ENCODE measurements around the gene BCAS1. TPM values are rescaled to one million over a fixed set of nuclear protein-coding genes. Genes with fewer than 3 reads are reported as not detected.

Gene BCAS1
- polyA plus RNA-seq, 3 donors from 2014 or later: 0.56 to 0.57 TPM; not detected in 1

- peaks cover 0 to 10% of the 10 kb centered on the region in 2 donors for H3K4me1 Mint-ChIP-seq
- H3K4me3 Mint-ChIP-seq: no peak overlapping the region
- DNase-seq: no peak
- no peak overlapping the region for H3K27ac Mint-ChIP-seq
- H3K27me3 Mint-ChIP-seq (ENCODE audit: low read depth in 3 of 3): peaks cover 0 to 2% (median 2%) of the 10 kb centered on the region in 3 donors
- H3K36me3 Mint-ChIP-seq: no peaks in the 10 kb centered on the region
- H3K9me3 Mint-ChIP-seq: no peaks in the 10 kb centered on the region
Observed at GRCh38 chr20:54044156-54044555, 26.2 kb downstream of the BCAS1 start.

DNA sequence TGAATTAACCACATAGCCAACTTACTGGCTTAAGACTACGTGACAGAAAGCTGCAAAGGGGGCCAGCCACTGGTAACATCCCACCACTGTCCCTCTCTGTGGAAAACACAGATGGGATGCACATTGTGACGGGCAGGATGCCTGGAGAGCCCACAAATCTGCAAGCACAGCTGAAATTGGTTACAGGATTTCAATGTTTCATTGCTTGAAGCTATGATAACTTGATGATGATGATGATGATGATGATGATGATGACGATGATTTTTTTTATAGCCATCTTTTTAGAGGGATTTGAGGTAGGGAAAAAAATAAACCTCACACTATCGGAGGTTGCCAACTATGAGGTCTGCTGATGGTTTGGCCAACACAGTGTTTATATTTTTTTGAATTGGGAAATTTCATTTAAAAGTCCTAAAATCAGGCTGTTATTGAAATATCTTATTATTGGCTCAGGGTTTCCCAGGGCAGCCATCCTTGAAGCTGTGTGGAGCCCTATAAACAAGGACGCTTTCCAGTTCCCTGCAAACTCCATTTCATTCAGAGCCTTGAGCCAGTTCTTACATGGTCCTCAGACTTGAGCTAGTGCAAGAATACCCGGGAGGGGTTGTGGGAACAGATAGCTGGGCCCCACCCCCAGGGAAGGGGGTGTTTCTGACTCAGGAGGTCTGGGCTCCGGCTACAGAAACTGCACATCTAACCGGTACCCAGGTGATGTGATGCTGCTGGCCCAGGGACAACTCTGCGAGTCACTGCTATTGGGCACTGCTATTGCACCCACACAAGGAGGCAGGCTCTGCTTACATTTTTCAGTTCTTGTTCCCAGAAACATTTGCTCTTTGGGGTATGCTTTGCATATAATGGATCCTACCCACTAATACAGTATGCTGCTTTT lies 27.1 kb downstream of the BCAS1 start:
- DNase-seq: no peak
- no peaks in the 10 kb centered on the region for H3K9me3 Mint-ChIP-seq
- no peak overlapping the region for H3K27ac Mint-ChIP-seq
- peaks cover 0 to 10% of the 10 kb centered on the region in 2 donors for H3K4me1 Mint-ChIP-seq
- H3K36me3 Mint-ChIP-seq: peaks cover 0 to under 1% (median 0%) of the 10 kb centered on the region in 3 donors
- peaks cover 0 to 2% (median 2%) of the 10 kb centered on the region in 3 donors for H3K27me3 Mint-ChIP-seq (ENCODE audit: low read depth in 3 of 3)
- H3K4me3 Mint-ChIP-seq: no peak overlapping the region

- H3K4me3 Mint-ChIP-seq: no peak overlapping the region
Observed at GRCh38 chr20:54042021-54042420, 28.4 kb downstream of the BCAS1 start.

DNA sequence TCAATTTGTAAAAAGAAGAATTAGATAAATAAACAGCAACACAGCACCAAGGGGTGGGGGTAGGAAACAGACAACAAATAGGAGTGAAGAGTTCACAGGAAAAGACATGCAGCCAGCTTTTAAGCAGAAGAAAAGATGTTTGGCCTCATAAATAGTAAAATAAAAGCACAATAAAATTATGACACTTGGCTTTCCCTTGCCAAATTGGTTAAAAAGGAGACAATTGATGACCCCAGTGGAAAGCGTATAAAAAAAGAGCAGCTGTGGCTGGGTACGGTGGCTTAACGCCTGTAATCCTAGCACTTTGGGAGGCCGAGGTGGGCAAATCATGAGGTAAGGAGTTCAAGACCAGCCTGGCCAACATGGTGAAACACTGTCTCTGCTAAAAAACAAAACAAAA lies 29.1 kb downstream of the BCAS1 start:
- Mint-ChIP-seq H3K4me3 (no peak overlapping the region), H3K9me3 (no peaks in the 10 kb centered on the region), H3K27ac (no peak overlapping the region), H3K27me3 (ENCODE audit: low read depth in 3 of 3) (peaks cover 0 to 3% (median 3%) of the 10 kb centered on the region in 3 donors), H3K4me1 (no peaks in the 10 kb centered on the region), H3K36me3 (peaks cover 0 to 3% (median 0%) of the 10 kb centered on the region in 3 donors)
- no peak for DNase-seq

More at GRCh38 chr20:54042021-54042420, 28.4 kb downstream of the BCAS1 start:
- Mint-ChIP-seq H3K27me3 (ENCODE audit: low read depth in 3 of 3) (peaks cover 0 to 3% (median 3%) of the 10 kb centered on the region in 3 donors), H3K4me1 (no peaks in the 10 kb centered on the region), H3K27ac (no peak overlapping the region), H3K36me3 (peaks cover 0 to 3% (median 0%) of the 10 kb centered on the region in 3 donors), H3K9me3 (no peaks in the 10 kb centered on the region)
- no peak for DNase-seq

DNA sequence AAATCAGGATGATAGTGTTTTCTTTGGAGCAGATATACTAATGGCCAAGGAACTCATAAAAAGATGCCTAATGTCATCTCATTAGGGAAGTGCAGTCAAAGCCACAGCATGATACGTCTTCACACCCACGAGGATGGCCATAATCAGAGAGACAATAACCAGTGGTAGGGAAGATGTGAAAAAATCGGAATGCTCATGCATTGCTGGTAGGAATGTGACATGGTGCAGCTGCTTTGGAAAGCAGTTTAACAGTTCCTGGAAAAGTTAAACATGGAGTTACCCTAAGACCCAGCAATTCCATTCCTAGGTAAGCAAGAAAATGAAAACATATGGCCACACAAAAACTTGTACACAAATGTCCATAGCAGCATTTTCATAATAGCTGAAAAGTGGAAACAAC lies 29.9 kb downstream of the BCAS1 start:
- Mint-ChIP-seq H3K4me3 (no peak overlapping the region), H3K27me3 (ENCODE audit: low read depth in 3 of 3) (peaks cover 0 to 3% (median 3%) of the 10 kb centered on the region in 3 donors), H3K36me3 (peaks cover 0 to 3% (median 0%) of the 10 kb centered on the region in 3 donors), H3K4me1 (no peaks in the 10 kb centered on the region), H3K27ac (no peak overlapping the region), H3K9me3 (no peaks in the 10 kb centered on the region)
- DNase-seq: no peak

DNA sequence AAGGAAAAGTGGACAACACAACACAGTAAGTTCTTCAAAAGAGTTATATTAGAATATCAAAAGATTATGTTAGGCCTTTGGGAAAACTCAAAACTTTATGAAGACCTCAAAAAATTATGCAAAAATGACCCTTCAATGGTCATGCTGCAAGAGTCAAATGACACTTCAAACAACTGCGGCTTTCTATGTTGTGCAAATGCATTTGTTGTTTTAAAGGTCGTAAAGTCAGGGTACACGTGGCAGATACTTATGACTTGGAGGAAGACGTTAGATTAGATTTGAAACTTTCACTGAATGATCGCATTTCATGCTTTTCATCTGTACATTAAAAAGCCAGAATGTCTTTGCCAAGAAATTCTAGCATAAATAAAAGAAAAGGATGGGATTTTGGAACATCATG lies 31.4 kb downstream of the BCAS1 start:
- Mint-ChIP-seq H3K27ac (no peak overlapping the region), H3K9me3 (no peaks in the 10 kb centered on the region), H3K4me1 (no peaks in the 10 kb centered on the region), H3K4me3 (no peak overlapping the region), H3K27me3 (ENCODE audit: low read depth in 3 of 3) (peaks cover 0 to 5% (median 3%) of the 10 kb centered on the region in 3 donors), H3K36me3 (peaks cover 0 to 3% (median 0%) of the 10 kb centered on the region in 3 donors)
- no peak for DNase-seq

GRCh38 chr20:54037525-54037924 lies 32.9 kb downstream of the BCAS1 start:
- peaks cover 0 to 5% (median 0%) of the 10 kb centered on the region in 6 donors for H3K9me3 Mint-ChIP-seq
- H3K4me3 Mint-ChIP-seq: no peak overlapping the region
- peaks cover 0 to 10% (median 5%) of the 10 kb centered on the region in 3 donors for H3K27me3 Mint-ChIP-seq (ENCODE audit: low read depth in 3 of 3)

GRCh38 chr20:54029643-54030042 lies 40.8 kb downstream of the BCAS1 start:
- no peaks in the 10 kb centered on the region for H3K4me1 Mint-ChIP-seq
- peaks cover 0 to 6% (median 1%) of the 10 kb centered on the region in 6 donors for H3K9me3 Mint-ChIP-seq
- H3K27ac Mint-ChIP-seq: no peak overlapping the region
- no peak for DNase-seq
- H3K4me3 Mint-ChIP-seq: peak overlapping the region in 1 of 5 donors; percentile 18
- H3K27me3 Mint-ChIP-seq (ENCODE audit: low read depth in 3 of 3): peaks cover 2 to 7% (median 7%) of the 10 kb centered on the region in 3 donors
- H3K36me3 Mint-ChIP-seq: no peaks in the 10 kb centered on the region

More at GRCh38 chr20:54037525-54037924, 32.9 kb downstream of the BCAS1 start:
- no peak overlapping the region for H3K27ac Mint-ChIP-seq
- DNase-seq: no peak
- H3K4me1 Mint-ChIP-seq: no peaks in the 10 kb centered on the region
- H3K36me3 Mint-ChIP-seq: peaks cover 0 to 3% (median 0%) of the 10 kb centered on the region in 3 donors

DNA sequence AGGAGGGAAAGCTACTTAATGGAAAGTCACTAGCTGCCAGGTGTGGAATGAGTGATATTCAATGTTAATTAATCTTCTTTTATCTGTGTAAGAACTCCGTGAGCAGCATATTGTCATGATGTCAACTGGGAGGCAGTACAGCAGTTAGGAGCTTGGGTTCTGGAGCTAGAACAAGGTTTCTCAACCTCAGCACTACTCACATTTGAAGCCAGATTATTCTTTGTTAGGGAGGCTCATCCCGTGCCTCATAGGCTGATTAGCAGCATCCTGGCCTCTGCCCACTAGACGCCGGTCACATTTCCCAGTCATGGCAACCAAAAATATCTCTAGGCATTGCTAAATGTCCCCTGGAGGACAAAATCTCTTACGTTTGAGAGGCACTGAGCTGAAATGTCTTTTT lies 41.2 kb downstream of the BCAS1 start:
- H3K4me1 Mint-ChIP-seq: no peaks in the 10 kb centered on the region
- peaks cover 0 to 6% (median 1%) of the 10 kb centered on the region in 6 donors for H3K9me3 Mint-ChIP-seq
- no peak overlapping the region for H3K4me3 Mint-ChIP-seq
- DNase-seq: no peak
- H3K27ac Mint-ChIP-seq: no peak overlapping the region
- H3K27me3 Mint-ChIP-seq (ENCODE audit: low read depth in 3 of 3): peaks cover 0 to 12% (median 7%) of the 10 kb centered on the region in 3 donors
- no peaks in the 10 kb centered on the region for H3K36me3 Mint-ChIP-seq

DNA sequence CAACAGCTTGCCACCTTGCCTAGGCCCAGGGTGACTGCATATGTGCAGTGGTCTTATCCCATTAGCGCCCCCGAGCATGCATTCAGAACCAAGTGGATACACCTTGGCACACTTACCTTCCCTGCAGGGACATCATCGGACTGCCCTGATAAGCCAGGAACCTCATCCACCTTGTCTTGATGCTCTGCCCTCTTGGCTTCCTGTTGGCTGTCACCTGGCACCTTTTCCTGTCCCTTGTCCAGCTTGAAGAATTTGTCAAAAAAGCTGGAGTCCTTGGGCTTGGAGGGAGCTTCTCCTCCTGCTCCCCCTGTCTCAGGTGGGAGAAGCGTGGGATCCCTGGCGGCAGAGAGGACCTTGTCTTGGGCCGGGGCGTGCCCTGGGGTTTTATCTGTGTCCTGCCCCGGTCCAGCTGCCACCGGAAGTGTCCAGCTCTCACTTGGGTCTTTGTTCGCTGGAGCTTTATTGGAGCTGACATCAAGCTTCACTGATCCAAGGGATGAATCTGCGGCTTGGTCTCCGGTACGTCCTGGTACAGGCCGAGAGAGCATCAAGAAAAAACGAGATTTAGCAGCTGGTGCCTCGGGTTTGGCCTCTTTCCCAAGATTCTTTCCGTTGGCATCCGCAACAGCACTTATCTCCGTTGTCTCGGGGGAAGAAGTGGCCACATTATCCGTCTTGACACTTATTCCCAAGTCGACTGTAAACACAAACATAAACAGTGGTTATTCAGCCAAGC lies 42.0 kb downstream of the BCAS1 start:
- no peak overlapping the region for H3K27ac Mint-ChIP-seq
- H3K9me3 Mint-ChIP-seq: peaks cover 0 to 6% (median 1%) of the 10 kb centered on the region in 6 donors
- H3K4me3 Mint-ChIP-seq: no peak overlapping the region
- H3K4me1 Mint-ChIP-seq: no peaks in the 10 kb centered on the region
- H3K27me3 Mint-ChIP-seq (ENCODE audit: low read depth in 3 of 3): peaks cover 0 to 13% (median 7%) of the 10 kb centered on the region in 3 donors
- no peak for DNase-seq
- no peaks in the 10 kb centered on the region for H3K36me3 Mint-ChIP-seq

- H3K4me1 Mint-ChIP-seq: no peaks in the 10 kb centered on the region
- H3K36me3 Mint-ChIP-seq: no peaks in the 10 kb centered on the region
- peaks cover 0 to 13% (median 1%) of the 10 kb centered on the region in 3 donors for H3K27me3 Mint-ChIP-seq (ENCODE audit: low read depth in 3 of 3)
- no peak overlapping the region for H3K27ac Mint-ChIP-seq
- no peak overlapping the region for H3K4me3 Mint-ChIP-seq
- no peak for DNase-seq
- H3K9me3 Mint-ChIP-seq: peaks cover 0 to 3% (median 1%) of the 10 kb centered on the region in 6 donors
Observed at GRCh38 chr20:54027704-54028103, 42.7 kb downstream of the BCAS1 start.

GRCh38 chr20:54026295-54027064 lies 43.9 kb downstream of the BCAS1 start:
- H3K27ac Mint-ChIP-seq: no peak overlapping the region
- no peaks in the 10 kb centered on the region for H3K36me3 Mint-ChIP-seq
- no peak for DNase-seq
- H3K4me1 Mint-ChIP-seq: no peaks in the 10 kb centered on the region
- no peaks in the 10 kb centered on the region for H3K9me3 Mint-ChIP-seq
- peaks cover 0 to 13% (median under 1%) of the 10 kb centered on the region in 3 donors for H3K27me3 Mint-ChIP-seq (ENCODE audit: low read depth in 3 of 3)
- no peak overlapping the region for H3K4me3 Mint-ChIP-seq

DNA sequence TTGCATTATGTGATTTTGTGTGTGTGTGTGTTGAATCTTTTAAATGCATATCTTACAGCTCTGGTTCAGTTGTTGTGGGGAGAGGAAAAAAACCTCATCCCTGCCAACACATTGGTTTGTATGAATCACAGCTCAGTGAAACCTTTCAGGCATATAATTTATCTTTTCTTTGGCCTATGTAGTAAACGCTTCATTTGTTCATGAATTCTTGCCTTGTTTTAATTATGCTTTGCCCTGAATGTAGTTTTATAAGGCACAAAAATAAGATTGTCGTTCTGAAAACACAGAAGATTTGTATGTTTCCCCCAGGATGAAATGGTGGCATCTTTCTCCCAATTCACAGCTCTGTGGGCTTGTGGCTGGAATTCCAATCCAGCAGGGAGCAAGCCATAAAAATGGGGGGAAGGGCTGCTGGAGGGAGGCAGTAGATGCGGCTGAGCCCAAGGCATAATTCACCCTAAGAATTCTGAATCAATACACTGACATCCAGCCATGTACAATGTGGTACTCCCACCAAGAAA lies 45.1 kb downstream of the BCAS1 start:
- Mint-ChIP-seq H3K4me3 (no peak overlapping the region), H3K27me3 (ENCODE audit: low read depth in 3 of 3) (peaks cover 0 to 13% (median 1%) of the 10 kb centered on the region in 3 donors), H3K36me3 (no peaks in the 10 kb centered on the region), H3K9me3 (no peaks in the 10 kb centered on the region), H3K4me1 (no peaks in the 10 kb centered on the region), H3K27ac (no peak overlapping the region)
- DNase-seq: no peak
